ENCODE results near the gene MSL3.

DNA sequence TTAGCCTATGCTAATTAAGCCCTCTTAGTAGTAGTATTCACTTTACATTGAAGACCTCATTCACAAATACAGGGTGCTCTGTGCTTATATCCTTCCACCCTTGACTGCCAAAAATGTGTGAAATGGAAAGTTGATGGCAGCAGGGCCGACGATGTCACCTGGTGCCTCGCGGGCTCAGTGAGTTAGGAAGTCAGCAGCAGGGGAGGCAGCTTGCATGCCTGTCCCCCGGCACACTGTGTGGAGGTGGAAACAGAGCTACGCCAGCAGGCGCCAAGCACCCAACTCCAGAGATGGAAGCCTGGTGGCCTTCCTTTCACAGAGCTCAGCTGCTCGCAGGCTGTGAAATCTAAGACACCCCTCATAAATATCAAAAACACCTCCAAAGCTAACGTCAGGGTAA, 8.4 kb downstream of the MSL3 start:
- TF ChIP-seq RAD21 (IDR thresholded peaks at IDR 0.05 in 1 of 2, conservative IDR thresholded peaks at IDR 0.05 in 1 of 2; ENCODE audit: low read depth in 2 of 2, low read length in 2 of 2) (no peak), HDAC6 (IDR thresholded peaks at IDR 0.05; ENCODE audit: low read depth, low read length) (no peak), RBBP5 (IDR thresholded peaks at IDR 0.05; ENCODE audit: borderline replicate concordance, low read depth, low read length) (no peak), YY1 (IDR thresholded peaks at IDR 0.05; ENCODE audit: low read depth, low read length) (no peak), RNF2 (IDR thresholded peaks at IDR 0.05; ENCODE audit: borderline replicate concordance, low read depth, low read length, missing control alignments, poor library complexity, severe bottlenecking) (no peak), POLR2A (IDR thresholded peaks at IDR 0.05; ENCODE audit: control extremely low read depth in 1 of 2, low read depth in 2 of 2, low read length in 2 of 2) (no peak)
- TF ChIP-seq, protein P1, sequence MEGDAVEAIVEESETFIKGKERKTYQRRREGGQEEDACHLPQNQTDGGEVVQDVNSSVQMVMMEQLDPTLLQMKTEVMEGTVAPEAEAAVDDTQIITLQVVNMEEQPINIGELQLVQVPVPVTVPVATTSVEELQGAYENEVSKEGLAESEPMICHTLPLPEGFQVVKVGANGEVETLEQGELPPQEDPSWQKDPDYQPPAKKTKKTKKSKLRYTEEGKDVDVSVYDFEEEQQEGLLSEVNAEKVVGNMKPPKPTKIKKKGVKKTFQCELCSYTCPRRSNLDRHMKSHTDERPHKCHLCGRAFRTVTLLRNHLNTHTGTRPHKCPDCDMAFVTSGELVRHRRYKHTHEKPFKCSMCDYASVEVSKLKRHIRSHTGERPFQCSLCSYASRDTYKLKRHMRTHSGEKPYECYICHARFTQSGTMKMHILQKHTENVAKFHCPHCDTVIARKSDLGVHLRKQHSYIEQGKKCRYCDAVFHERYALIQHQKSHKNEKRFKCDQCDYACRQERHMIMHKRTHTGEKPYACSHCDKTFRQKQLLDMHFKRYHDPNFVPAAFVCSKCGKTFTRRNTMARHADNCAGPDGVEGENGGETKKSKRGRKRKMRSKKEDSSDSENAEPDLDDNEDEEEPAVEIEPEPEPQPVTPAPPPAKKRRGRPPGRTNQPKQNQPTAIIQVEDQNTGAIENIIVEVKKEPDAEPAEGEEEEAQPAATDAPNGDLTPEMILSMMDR (IDR thresholded peaks at IDR 0.05; ENCODE audit: control extremely low read depth in 1 of 3, insufficient read depth in 1 of 3, low read depth in 1 of 3, low read length in 3 of 3): no peak
- TF ChIP-seq, protein P2, sequence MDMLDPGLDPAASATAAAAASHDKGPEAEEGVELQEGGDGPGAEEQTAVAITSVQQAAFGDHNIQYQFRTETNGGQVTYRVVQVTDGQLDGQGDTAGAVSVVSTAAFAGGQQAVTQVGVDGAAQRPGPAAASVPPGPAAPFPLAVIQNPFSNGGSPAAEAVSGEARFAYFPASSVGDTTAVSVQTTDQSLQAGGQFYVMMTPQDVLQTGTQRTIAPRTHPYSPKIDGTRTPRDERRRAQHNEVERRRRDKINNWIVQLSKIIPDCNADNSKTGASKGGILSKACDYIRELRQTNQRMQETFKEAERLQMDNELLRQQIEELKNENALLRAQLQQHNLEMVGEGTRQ (IDR thresholded peaks at IDR 0.05; ENCODE audit: low read length): no peak

All from H1 (cell line).